GM19395 (cell line): Measurements from ENCODE around the gene OR10H2.
"Not testable (repeated sequence)": the region's sequence is repeated elsewhere in the genome, so short reads cannot be mapped to it uniquely, and the experiment has no call there.

ENCODE experiments used
- ATAC-seq: cut with Tn5 transposase; IDR thresholded peaks from one replicate; pipeline ENCODE4 v1.9.1; 2021; ENCODE audit warnings: mild to moderate bottlenecking, moderate library complexity; ENCODE audit not compliant: unreplicated experiment

OR10H2 gene

DNA sequence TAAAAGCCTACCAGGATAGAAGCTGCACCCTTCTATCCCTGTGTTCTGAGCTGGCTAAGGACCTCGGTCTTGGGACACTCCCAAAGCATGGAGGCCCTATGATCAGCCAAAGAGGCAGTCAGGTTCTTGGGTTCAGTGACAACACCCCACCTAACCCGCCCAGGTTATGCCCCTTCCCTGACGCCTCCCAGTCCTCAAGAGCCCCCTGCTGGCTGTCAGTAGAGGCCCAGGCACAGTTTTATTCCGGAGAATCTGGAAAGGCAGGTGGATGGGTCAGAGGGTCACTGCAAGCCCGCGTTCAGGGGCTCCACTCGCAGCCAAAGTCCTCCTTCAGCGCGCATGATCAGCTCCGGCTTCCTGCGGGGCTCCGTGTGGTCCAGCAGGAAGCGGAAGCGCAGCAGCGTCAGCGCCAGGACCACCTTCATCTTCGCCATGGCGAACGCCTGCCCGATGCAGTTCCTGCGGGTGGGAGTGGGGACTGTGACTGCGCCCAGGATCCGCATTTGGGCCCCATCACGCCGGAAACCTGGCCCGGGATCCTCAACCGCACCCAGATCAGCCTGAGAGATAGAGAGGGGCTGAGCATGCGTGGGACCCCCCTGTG, 32.2 kb downstream of the OR10H2 start:
- no peak for ATAC-seq

DNA sequence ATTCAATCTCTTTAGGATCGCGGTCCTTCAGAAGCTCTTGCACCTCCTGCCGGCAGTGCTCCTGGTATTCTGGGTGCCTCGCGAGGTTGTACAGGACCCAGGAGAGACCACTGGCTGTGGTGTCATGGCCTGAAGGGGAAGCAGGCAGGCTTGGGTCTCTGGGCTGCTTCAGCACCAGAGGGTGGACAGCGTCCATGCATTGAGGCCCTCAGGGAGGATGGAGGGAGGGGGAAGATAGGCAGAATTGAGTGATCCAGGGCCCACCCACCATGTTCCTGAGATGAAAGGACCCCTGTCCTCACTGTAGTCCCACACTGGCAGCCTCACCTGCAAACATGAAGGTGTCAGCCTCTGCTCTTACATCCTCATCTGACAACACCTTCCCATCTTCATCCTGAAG, 41.8 kb downstream of the OR10H2 start:
- ATAC-seq: no peak

DNA sequence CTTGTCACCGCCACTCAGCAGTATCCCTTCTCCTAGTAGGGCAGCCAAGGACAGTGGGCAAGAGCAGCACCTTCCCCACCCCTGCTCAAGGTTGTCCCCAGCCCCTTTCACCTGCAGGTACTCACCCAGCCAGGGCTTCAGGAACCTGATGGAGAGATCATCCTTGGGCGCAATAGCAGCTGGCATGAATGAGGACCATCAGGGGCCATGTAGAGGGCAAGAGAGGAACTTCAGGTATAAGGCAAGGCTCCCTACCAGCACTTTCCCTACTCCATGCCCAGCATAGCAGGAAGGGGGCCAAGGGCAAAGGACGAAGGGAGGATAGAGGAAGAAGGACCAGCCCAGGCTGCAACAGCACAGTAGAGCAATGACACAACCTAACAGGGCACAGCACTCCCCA, 46.3 kb downstream of the OR10H2 start:
- not testable (repeated sequence) for ATAC-seq

- no peak for ATAC-seq
These were observed 47.4 kb downstream of the OR10H2 start for GRCh38 chr19:15775249-15775648.

DNA sequence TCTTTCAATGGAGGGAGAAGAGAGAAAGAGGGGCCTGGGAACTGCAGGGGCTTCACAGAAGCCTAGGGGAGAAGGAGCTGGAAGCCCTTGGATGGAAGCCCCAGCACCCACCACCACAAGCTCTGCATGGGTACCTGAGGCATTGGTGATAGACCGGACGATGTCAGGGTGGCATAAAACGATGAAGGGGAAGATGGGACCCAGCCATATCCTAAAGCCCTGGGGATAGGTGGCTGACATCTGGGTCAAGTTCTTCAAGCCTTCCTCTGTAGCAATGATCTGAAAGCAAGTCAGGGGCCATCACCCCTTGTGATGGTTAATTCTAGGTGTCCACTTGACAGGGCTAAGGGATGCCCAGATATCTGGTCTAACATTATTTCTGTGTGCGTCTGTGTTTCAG, 48.4 kb downstream of the OR10H2 start:
- no peak for ATAC-seq

DNA sequence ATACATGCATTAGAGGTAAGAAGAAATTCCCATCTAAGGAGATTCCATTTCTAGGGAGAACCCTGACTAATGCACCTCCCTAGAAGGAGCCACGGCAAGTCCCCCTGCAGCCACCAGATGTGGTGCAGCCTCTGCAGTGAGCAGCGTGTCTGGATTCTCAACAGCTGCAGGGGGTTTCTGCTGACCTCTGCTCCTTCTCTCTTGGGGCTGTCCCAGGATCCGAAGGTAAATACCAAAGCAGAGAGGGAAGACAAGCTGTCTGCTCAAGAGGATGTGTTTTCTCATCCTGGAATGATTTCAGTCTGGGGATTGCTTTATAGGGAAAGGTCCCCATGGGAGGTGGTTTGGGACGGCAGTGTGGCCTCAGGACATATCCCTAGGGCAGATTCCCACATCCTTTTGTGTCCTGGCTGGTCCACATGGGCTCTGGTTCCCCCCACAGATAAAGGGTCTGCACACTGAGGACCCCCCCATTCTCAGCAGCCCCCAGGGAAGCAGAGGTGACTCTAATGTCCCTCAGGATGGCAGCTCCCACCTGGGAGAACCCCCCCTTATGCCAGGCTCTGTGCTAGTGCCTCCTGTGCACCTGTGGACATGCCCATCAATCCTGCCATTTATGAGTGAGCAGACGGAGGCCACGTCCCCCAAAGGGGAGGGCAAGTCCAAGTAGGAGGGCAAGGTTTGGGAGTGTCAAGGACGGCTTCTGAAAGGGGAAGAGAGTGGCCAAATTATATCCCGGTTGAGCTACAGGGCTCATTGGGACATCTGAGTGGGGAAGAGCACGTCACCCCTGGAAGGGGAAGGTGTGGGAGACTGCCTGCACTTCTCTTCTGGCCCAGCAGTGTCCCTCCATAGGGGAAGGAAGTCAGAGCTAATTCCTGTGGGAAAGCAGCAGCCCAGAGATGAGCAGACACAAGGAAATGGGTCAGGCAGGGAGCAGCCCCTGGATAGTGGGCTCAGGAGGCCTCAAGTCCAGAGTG, 49.5 kb downstream of the OR10H2 start:
- no peak for ATAC-seq
